A673 (cell line): Measurements from ENCODE around the gene UBE2R2. TPM values are rescaled to one million over a fixed set of nuclear protein-coding genes. Genes with fewer than 3 reads are reported as not detected.
"Not testable (repeated sequence)": the region's sequence is repeated elsewhere in the genome, so short reads cannot be mapped to it uniquely, and the experiment has no call there.

Source experiments
- BruUV-seq: library from RNA; stranded (reverse); fragments of 400-500 nt; replicated peaks from 2 replicates; lab custom pipeline; 2021; lab: Mats Ljungman, UMichigan
- CTCF ChIA-PET: fragments of 300-600 bp; sonication (Branson Sonifier 250); formaldehyde crosslinking; loops from one replicate; lab custom pipeline; 2022; ENCODE audit warnings: antibody characterized with exemption; lab: Charles Lee
- POLR2A ChIA-PET: fragments of 300-600 bp; sonication (Branson Sonifier 250); formaldehyde crosslinking; loops from one replicate; lab custom pipeline; 2022; ENCODE audit warnings: antibody characterized with exemption; ENCODE audit not compliant: low non-redundant PET; lab: Charles Lee
- DNase-seq: peaks from one replicate; pipeline ENCODE4 v3.0.0-alpha.2; 2015; ENCODE audit warnings: low spot score
- H3K27ac ChIP-seq: fragments of 200-600 bp; sonication (generic); 2 replicates; pipeline ENCODE4 v1.5.1; 2016; ENCODE audit warnings: mixed run types, low read depth, mild to moderate bottlenecking, mixed read lengths, antibody characterized with exemption, low read length; ENCODE audit not compliant: poor library complexity, severe bottlenecking
- H3K27me3 ChIP-seq: fragments of 200-600 bp; sonication (generic); replicated peaks from 2 replicates; pipeline ENCODE4 v1.6.1; 2017; ENCODE audit warnings: mixed run types, low read depth, mild to moderate bottlenecking, mixed read lengths, antibody characterized with exemption, low read length; ENCODE audit not compliant: insufficient read depth, poor library complexity
- H3K36me3 ChIP-seq: fragments of 200-600 bp; sonication (generic); 2 replicates; pipeline ENCODE4 v1.6.1; 2016; ENCODE audit warnings: mixed run types, mild to moderate bottlenecking, mixed read lengths, antibody characterized with exemption, low read length; ENCODE audit not compliant: insufficient read depth, poor library complexity, severe bottlenecking
- H3K4me1 ChIP-seq: fragments of 200-600 bp; sonication (generic); 2 replicates; pipeline ENCODE4 v1.6.1; 2017; ENCODE audit warnings: mixed run types, mild to moderate bottlenecking, mixed read lengths, antibody characterized with exemption, low read length; ENCODE audit not compliant: insufficient read depth, poor library complexity, severe bottlenecking
- H3K4me3 ChIP-seq: fragments of 200-600 bp; sonication (generic); 2 replicates; pipeline ENCODE4 v1.5.1; 2016; ENCODE audit warnings: low read depth, mixed run types, mild to moderate bottlenecking, mixed read lengths, low read length; ENCODE audit not compliant: poor library complexity, severe bottlenecking
- H3K9me3 ChIP-seq: fragments of 200-600 bp; sonication (generic); 2 replicates; pipeline ENCODE4 v1.6.1; 2016; ENCODE audit warnings: mixed run types, low read depth, mild to moderate bottlenecking, mixed read lengths, antibody characterized with exemption, low read length; ENCODE audit not compliant: poor library complexity, severe bottlenecking
- EZH2 ChIP-seq: fragments of 200-600 bp; sonication (generic); IDR thresholded peaks from 2 replicates; pipeline ENCODE4 v1.6.1; 2017; ENCODE audit warnings: borderline replicate concordance, low read depth, mild to moderate bottlenecking, mixed read lengths, antibody characterized with exemption, low read length; ENCODE audit not compliant: poor library complexity, severe bottlenecking
- intact Hi-C: fragments of 100-400 bp; cut with micrococcal nuclease; formaldehyde crosslinking; loops from one replicate; pipeline ENCODE4 v1.10.0; 2022; ENCODE audit not compliant: unreplicated experiment
- total RNA-seq: library from RNA; stranded (reverse); gene quantifications from 2 replicates; pipeline ENCODE4 v1.2.3, GENCODE V29; 2021
- TF ChIP-seq, protein P1 (sequence below): fragments of 300-800, 200-600 bp; sonication (generic); conservative IDR thresholded peaks from 2 replicates; pipeline ENCODE4 v1.5.1; 2017; ENCODE audit warnings: low read depth, mild to moderate bottlenecking, antibody characterized with exemption, low read length, moderate library complexity, mixed read lengths

UBE2R2 gene
- total RNA-seq, 1 experiment from 2014 or later = 49.2 TPM

DNA sequence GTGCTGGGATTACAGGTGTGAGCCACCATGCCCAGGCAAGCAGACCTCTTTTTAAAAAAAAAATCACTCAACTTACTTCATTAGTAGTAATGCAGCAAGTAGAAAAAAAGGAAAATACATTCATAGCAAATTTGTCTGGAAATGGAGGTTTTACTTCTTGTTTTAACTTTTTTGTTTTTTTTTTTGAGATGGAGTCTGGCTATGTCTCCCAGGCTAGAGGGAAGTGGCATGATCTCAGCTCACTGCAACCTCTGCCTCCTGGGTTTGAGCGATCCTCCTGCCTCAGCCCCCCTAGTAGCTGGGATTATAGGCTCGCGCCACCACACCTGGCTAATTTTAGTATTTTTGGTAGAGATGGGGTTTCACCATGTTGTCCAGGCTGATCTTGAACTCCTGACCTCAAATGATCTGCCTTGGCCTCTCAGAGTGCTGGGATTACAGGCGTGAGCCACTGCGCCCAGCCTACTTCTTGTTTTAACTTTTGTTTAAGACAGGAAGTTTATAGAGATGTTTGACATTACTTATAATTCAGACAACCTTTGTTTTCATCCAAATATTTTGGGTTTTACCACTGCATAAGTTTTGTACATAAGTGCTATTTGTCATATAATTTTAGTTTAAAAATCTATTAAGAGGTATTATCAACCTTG, 26.5 kb downstream of the UBE2R2 start:
- intact Hi-C loops = no loop called here
- ChIA-PET POLR2A (no interaction called here), CTCF (interaction anchor here (0.7 kb wide), 1 partner anchor 80 kb away, joined by 7 read pairs; no protein-coding TSS in a partner anchor)

DNA sequence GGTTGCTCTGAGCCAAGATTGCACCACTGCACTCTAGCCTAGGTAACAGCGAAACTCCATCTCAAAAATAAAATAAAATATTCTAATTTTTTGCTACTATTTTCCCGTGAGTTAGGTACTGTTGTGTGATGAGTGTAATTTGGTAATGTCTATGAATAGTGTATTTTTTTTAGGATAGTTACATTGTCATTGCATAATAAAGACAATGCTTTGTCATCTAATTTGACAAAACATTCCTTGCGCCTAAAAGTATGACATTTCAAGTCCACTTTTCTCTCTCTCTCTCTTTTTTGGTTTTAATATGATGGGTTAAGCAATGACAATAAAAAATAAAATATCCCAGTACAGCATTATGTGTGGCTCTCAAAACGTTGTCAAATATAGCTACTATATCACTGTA, 29.3 kb downstream of the UBE2R2 start:
- ChIA-PET POLR2A (no interaction called here), CTCF (no interaction called here)
- TF ChIP-seq, protein P1, sequence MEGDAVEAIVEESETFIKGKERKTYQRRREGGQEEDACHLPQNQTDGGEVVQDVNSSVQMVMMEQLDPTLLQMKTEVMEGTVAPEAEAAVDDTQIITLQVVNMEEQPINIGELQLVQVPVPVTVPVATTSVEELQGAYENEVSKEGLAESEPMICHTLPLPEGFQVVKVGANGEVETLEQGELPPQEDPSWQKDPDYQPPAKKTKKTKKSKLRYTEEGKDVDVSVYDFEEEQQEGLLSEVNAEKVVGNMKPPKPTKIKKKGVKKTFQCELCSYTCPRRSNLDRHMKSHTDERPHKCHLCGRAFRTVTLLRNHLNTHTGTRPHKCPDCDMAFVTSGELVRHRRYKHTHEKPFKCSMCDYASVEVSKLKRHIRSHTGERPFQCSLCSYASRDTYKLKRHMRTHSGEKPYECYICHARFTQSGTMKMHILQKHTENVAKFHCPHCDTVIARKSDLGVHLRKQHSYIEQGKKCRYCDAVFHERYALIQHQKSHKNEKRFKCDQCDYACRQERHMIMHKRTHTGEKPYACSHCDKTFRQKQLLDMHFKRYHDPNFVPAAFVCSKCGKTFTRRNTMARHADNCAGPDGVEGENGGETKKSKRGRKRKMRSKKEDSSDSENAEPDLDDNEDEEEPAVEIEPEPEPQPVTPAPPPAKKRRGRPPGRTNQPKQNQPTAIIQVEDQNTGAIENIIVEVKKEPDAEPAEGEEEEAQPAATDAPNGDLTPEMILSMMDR = no peak
- TF ChIP-seq EZH2 = no peak
- H3K4me1 ChIP-seq = peaks cover 23% of the 10 kb centered on the region
- no peak overlapping the region for H3K4me3 ChIP-seq
- H3K36me3 ChIP-seq = no peaks in the 10 kb centered on the region
- intact Hi-C loops = no loop called here
- no peaks in the 10 kb centered on the region for H3K9me3 ChIP-seq
- H3K27ac ChIP-seq = no peak overlapping the region
- no peaks in the 10 kb centered on the region for H3K27me3 ChIP-seq
- BruUV-seq = no TSS peak
- no peak for DNase-seq

More for the DNA sequence above, 26.5 kb downstream of the UBE2R2 start:
- peaks cover 24% of the 10 kb centered on the region for H3K4me1 ChIP-seq
- no peaks in the 10 kb centered on the region for H3K27me3 ChIP-seq
- no peaks in the 10 kb centered on the region for H3K36me3 ChIP-seq
- no peak for DNase-seq
- no peak for TF ChIP-seq EZH2
- TF ChIP-seq, protein P1 = no peak
- H3K4me3 ChIP-seq = no peak overlapping the region
- H3K27ac ChIP-seq = no peak overlapping the region
- no peaks in the 10 kb centered on the region for H3K9me3 ChIP-seq
- no TSS peak for BruUV-seq

DNA sequence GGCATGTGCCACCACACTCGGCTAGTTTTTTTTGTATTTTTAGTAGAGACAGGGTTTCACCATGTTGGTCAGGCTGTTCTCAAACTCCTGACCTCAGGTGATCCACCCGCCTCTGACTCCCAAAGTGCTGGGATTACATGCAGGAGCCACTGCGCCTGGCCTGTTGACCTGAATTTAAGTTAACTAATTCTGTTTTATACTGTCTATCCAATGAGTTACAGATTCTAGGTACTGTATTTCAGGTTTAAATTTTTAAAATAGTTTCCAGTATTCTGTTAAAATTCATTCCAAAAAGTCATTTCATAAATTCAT, 30.9 kb downstream of the UBE2R2 start:
- H3K36me3 ChIP-seq, CTCF ChIA-PET, H3K9me3 ChIP-seq: not testable (repeated sequence)

DNA sequence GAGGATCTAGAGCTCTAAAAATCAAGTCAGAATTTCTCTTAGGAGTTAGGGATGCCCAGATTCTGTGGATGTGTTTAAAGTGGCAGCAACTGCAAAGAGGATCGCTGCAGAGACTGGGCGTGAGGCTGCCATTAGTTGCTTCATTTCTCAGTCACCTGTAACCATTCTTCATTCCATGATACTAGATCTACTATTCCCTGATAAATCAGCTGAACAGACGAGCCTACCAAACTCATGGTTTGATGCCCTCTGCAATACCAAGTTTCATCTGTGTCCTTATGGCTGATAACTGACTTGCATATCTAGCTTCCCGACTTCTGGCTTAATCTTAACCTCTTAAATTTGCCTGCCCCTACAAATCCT, 33.3 kb downstream of the UBE2R2 start:
- Histone ChIP-seq H3K9me3 (no peaks in the 10 kb centered on the region), H3K36me3 (no peaks in the 10 kb centered on the region), H3K4me1 (peaks cover 14% of the 10 kb centered on the region), H3K4me3 (no peak overlapping the region), H3K27me3 (no peaks in the 10 kb centered on the region), H3K27ac (no peak overlapping the region)
- DNase-seq = no peak
- ChIA-PET POLR2A (no interaction called here), CTCF (no interaction called here)
- intact Hi-C loops = no loop called here
- TF ChIP-seq, protein P1 = no peak
- no peak for TF ChIP-seq EZH2
- no TSS peak for BruUV-seq

More for the DNA sequence above, 30.9 kb downstream of the UBE2R2 start:
- H3K4me3 ChIP-seq, POLR2A ChIA-PET, BruUV-seq, H3K27me3 ChIP-seq, intact Hi-C loops, DNase-seq, H3K27ac ChIP-seq: not testable (repeated sequence)
- H3K4me1 ChIP-seq = peaks cover 14% of the 10 kb centered on the region
